D721Med (cell line): ENCODE measurements around the gene SFTPA2.
"Not testable (repeated sequence)": the region's sequence is repeated elsewhere in the genome, so short reads cannot be mapped to it uniquely, and the experiment has no call there.

Experiments
- DNase-seq: peaks from one replicate; pipeline ENCODE4 v3.0.0; 2011; ENCODE audit warnings: low spot score; ENCODE audit not compliant: insufficient read length
- FAIRE-seq: peaks from 2 replicates; lab custom pipeline; 2011; peaks lifted over from hg19 to GRCh38; lab: Jason Lieb, UNC
- CTCF ChIP-seq: IDR thresholded peaks from 2 replicates; pipeline ENCODE4 v1.5.1; 2012; ENCODE audit warnings: mild to moderate bottlenecking, control low read depth; ENCODE audit not compliant: insufficient read depth; ENCODE audit errors: missing control alignments

Gene SFTPA2

DNA sequence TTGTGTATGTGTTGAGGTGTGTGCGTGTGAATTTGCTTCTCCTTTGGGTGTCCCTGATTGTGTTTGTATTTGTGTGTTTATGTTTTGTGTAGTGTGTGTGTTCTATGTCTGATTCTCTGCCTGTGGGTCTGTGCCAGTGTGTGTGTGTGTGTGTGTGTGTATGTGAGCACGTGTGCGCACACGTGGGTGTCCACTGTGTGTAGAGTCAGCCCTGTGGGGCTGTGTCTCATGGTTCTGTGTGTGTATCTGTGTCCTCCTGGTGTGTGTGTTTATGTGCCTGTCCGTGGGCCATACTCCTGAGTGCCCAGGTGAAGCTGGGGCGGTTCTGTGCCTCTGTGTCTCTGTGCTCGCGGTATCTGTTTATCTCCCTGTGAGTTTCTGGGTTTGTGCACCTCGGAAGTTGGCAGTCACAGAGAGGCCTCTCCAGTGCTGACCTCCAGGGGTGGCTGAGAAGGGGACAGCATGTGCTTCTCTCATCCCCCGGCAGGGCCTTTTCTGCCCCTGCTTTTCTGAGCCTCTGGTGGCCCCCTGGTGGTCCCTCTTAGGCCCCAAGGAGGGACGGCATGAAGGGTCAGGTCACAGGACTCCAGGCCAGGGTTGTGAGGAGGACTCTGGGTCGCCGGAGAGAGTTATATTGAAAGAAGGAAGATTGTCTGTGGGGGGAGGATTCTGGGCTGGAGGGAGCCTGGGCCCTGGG lies 36.9 kb downstream of the SFTPA2 start:
- DNase-seq, FAIRE-seq: not testable (repeated sequence)

DNA sequence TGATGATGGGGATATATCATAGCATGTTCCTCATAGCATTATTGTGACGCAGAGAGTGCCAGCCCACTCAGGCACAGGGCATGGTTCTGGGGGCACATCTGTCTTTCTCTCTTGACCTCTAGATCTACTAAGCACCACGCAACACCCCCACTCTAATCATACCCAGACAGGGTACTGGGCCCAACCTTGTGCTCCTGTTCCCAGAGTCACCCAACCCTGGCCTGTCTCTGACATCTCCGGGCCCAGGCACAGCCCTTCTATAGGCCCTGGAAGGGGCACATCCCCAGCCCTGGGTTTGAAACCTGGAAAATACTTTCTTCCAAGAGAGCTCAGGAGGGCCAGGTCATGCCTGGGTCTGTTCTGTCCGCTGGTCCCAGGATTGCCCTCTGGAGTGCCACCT lies 37.7 kb downstream of the SFTPA2 start:
- not testable (repeated sequence) for DNase-seq, FAIRE-seq

GRCh38 chr10:79521751-79522150 lies 38.5 kb downstream of the SFTPA2 start:
- FAIRE-seq, result not testable (repeated sequence)

DNA sequence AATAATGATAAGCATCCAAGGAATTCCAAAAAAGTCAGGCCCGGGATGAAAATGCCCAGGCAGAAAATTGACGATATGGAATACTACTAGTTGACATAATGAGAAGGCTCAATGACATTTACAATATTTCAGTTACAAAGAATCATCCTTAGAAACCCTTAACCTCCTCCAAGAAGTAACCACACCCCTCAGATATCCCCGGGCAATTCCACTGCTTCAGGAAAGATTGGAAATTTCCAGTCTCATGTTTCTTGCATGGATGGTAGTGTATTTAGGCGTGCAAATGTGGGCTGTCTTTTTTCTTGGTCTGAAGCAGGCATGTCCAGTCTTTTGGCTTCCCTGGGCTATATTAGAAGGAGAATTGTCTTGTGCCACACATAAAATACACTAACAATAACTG lies 42.6 kb downstream of the SFTPA2 start:
- FAIRE-seq, DNase-seq: not testable (repeated sequence)

More at GRCh38 chr10:79521751-79522150, 38.5 kb downstream of the SFTPA2 start:
- not testable (repeated sequence) for DNase-seq

DNA sequence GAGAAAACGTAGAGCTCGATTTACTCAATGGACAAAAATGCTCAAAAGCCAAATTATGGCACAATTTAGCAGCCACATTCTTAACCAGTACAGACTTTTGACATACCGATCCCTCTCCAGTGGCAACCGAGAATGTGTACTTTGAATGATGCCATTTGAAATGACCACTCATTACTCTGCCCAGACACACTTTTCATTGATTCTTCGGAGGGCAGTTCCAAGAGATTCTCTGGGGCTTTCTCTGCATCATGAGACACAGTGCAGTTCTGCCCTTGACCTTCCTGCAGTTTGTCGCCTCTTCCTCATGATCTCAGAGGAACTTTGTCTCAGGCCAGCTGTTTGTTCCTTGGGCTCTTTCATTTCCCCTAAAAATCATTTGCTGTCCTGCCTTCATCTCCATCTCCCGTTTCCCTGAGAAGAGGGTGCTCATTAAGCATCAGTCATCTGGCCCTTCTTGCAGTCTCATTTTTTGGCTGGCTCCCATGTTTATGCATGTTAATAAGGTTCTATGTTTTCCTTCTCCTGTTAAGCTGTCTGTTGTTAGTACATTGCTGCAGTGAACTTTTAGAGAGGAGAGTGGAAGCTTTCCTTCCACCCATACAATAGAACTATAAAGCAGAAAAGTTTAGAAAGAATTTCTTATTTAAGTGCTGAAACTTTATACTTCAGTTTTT lies 43.5 kb downstream of the SFTPA2 start:
- DNase-seq, FAIRE-seq: not testable (repeated sequence)

DNA sequence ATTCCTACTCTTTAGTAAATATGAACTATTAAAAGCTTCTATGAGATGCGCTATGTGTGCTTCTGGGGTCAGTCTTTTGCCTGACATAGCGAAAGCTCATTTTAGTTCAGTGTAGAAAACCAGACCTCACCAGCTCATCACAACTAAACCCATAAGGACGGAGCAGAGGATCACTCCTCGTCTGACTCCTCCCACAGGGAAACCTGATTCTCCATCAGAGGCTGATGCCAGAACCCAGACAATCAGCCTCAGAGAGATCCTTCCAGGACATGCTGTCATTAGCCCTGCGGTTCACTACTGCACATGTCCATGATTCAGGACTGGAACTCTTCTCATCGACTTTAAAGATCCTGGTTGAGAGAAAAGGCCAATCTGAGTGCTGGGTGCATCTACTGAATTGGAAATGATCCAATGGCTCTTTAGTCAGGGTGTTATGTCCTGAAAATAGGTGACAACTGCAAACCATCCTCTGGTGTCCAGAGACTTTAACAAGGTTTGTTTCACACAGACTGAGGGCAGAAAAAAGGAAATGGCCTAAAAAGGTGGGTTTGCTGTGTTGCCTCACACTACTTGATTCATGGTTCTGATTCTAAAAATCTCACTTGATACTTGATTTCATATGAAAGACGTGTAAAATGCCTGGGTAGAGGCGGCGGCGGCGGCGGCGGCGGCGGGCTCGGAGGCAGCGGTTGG lies 48.2 kb downstream of the SFTPA2 start, which contains the start of gene EIF5AL1:
TSS of gene EIF5AL1 (plus strand) at position 643 of the 693 bp plus-strand sequence. CDS start 117 bp downstream, outside the sequence.
- FAIRE-seq, DNase-seq: not testable (repeated sequence)

DNA sequence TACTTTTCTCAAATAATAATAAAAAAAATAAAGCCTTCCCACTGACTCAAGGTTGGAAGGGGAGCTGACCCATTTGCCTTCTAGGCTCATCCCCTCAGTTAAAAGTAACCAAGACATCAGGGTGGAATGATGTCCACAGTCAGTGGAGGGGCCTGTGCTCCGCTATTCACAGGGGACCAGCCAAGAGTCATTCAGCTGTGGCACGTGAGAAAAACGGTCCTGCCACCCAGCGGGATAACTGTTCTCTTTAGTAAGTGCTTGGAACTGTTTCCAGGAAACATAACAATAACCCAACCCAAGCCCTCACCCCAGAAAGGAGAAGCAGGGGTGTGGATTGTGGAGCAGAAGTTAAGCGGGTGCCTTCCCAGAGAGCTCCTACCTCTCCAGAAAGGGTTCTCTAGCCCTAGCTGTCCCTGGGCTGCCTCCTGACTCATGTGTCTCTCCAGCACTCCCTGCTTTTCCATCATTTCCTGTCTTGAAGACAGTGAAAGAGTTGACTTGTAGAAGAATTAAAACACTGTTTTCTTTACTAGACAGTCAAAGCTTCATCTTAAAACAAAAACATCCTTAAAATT lies 50.2 kb downstream of the SFTPA2 start:
- FAIRE-seq, DNase-seq: not testable (repeated sequence)

DNA sequence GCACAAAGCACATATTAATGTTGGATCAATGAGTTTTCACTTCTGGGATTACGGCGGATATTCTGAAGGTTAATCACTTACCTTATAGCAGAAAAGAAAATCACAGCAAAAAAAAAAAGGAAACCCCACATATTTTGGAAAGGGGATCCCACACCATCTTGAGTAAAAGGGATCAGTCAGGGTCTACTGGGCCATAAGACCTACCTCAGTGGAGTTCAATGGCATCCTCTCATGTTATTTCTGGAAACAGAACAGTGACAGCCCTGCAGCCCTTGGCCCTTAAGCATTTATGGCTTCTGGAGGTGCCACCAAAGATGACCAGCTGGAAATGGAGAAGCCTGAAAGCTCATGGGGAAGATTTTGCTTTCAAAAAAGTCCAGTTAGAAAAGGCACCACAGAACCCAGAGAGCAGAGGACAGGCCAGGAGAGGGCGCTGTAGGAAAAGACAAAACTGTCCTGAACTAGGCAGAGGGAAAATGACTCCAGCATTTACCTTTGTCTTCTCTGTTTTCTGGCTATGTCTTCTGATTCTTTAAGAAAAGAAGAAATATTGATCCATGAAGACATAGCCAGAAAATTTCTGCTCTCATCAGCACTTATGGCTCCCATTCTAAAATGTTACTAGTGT lies 50.8 kb downstream of the SFTPA2 start:
- DNase-seq, result not testable (repeated sequence)

DNA sequence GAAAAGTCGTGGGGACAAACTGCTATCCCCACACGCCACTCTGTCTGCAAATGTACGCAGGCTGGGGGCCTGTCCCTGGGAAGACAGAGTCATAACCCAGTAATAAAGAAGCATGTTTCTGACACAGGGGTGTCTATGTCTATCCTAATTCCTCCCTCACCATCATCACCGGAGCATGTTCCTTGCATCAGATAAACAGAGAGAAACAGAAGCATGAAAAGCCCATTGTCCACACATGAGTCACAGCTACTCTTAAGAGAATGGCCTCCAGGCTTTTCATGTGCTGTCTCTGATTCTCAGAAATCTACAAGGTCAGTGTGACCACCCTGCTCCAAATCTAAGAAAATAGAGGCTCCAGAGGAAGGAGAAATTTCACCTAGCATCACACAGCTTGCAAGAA lies 52.0 kb downstream of the SFTPA2 start:
- DNase-seq, FAIRE-seq: not testable (repeated sequence)

More for the DNA sequence above, 50.8 kb downstream of the SFTPA2 start:
- FAIRE-seq, result not testable (repeated sequence)

- DNase-seq, result no peak
- no peak for TF ChIP-seq CTCF
- no peak for FAIRE-seq
Measured at GRCh38 chr10:79507440-79508167, 52.6 kb downstream of the SFTPA2 start.
